ENCODE data around the gene SERPIND1. TPM values are rescaled to one million over a fixed set of nuclear protein-coding genes. Genes with fewer than 3 reads are reported as not detected.
"Not testable (repeated sequence)": the region's sequence is repeated elsewhere in the genome, so short reads cannot be mapped to it uniquely, and the experiment has no call there.

The SERPIND1 gene
- polyA plus RNA-seq, 10 donors: 0.07 to 0.55 (median 0.16) TPM; not detected in 7

DNA sequence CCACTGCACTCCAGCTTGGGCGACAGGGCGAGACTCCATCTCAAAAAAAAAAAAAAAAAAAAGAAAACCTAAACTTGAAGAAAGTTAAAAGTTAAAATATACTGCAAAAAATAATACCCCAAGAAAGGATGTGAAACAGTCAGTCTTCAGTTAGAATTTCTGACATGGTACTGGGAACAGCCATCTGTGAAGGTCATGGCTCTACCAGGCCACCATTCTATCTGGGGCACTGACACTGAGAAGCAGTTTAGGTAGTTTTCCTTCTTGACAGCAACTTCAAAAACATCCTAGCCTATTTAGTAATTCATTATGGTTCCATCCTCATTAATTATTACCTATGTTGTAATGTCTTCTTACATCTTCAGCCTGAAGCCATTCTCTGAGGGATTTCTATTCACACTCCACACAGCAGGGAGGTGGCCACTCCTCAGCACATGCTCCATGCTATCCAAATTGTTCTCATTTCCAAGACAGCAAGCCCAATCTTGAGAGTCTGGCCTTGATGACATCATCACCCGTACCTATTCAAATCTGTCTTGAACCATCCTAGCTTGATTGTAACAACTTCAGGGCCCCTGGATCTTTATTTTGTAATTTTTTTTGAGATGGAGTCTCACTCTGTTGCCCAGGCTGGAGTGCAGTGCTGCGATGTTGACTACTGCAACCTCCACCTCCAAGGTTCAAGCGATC, 38.2 kb downstream of the SERPIND1 start:
- DNase-seq: no peak

DNA sequence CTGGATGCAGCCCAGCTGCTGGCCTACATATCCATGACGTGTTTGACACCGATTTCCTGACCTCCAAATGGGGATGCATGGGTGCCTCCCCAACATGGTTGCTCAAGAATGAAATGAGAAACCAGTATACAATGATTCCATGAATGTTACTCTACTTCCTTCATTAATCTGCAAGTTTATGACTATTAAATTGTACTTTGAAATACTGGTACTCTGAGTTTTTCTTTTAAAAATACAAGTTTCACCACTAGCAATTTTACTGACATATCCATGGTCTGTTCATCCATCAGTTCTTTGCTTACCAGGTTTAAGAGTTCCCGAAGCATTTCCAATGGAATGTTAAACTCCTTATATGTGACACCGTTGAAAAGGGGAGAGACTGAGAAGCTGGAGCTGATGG, 39.1 kb downstream of the SERPIND1 start:
- no peak for DNase-seq

DNA sequence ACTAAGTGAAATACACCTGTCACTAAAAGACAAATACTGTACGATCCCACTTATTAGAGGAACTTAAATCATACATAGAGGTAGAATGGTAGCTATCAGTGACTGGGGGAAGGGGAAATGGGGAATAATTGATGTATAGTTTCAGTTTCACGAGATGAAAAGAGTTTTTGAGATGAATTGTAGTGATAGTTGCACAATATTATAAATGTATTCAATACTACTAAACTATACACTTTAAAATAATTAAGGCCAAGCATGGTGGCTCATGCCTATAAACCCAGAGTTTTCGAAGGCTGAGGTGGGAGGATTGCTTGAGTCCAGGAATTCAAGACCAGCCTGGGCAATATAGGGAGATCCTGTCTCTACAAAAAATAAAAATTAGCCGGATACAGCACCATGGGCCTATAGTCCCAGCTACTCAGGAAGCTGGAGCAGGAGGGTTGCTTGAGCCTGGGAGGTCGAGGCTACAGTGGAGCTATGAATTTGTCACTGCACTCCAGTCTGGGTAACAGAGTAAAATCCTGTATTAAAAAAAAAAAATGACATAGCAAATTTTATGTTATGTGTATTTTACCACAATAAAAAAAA, 40.4 kb downstream of the SERPIND1 start:
- no peak for DNase-seq

DNA sequence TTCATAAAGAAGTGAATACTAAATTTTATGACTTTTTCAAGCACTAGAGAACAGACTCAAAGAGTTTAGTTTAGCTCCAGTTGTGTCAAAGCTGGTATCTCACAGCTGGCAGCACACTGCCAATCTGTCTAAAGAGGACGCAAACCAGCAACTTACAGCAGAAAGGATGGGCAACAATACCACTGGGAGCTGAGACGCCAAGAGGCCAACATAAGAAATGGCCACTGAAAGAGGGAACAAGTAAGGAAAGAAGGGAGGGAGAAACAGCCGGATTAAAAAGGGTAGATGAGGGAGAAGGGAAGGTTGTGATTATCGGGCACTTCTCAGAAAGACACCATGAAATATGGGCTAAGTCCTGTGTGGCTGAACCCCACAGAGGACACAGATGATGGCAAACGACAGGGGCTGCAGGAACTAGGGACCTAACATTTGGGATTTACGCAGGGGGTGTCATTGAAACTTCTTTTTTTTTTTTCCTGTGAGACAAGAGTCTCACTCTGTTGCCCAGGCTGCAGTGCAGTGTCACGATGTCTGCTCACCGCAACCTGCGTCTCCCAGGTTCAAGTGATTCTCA, 41.7 kb downstream of the SERPIND1 start:
- DNase-seq: no peak

DNA sequence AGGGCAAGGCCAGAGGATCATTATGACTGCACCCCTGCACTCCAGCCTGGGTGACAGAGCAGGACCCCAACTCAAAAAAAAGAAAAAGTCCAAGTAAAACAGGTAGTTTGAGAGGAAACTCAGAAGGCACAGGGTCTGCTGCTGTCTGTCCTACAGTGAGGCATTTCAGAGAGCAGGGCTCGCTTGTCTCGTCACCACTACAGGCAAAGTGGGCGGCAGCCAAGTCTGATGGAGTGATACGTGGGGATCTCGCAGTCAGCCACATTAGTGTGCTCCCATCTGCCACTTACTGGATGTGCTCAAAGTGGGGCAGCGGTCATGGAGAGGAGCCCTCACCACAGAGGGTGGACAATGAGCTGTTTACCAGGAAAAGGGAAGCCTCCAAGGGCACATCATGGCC, 42.6 kb downstream of the SERPIND1 start:
- no peak for DNase-seq

DNA sequence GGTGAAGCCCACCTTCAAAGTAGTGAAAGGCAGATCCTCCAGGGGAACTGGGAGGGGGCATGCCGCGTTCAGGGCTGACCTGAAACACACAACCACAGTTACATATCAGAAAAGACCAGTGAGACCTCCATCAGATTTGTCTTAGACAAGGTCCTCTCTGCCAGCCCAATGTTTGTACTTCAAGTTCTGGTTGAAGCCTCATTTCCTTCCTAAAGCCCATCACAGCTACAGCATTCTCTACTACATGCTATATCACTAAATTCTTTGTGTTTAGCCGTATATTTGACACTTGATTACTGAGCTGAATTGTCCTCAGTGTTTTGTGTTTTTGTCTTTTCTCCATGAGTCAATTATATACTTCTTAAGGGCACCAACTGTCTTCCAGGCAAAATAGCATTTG, 44.6 kb downstream of the SERPIND1 start:
- no peak for DNase-seq

DNA sequence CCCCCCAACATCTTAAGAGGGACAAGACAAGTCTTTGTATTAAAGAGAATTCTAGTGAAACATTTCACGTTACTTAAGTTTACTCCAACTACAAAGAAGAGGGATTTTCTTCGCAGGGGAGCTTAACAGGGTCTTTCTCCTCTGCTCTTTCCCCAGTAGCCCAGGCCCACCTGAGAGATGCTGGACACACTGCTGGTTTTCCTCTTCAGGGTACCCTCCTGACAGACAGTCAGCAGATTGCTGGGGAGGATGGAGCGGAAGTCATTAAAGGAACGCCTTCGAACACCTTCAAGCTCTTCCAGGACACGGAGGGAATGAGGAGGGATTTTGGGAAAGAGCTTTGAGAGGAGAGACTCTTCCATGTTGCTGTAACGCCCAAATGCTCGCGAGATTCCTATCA, 45.6 kb downstream of the SERPIND1 start:
- DNase-seq: no peak

DNA sequence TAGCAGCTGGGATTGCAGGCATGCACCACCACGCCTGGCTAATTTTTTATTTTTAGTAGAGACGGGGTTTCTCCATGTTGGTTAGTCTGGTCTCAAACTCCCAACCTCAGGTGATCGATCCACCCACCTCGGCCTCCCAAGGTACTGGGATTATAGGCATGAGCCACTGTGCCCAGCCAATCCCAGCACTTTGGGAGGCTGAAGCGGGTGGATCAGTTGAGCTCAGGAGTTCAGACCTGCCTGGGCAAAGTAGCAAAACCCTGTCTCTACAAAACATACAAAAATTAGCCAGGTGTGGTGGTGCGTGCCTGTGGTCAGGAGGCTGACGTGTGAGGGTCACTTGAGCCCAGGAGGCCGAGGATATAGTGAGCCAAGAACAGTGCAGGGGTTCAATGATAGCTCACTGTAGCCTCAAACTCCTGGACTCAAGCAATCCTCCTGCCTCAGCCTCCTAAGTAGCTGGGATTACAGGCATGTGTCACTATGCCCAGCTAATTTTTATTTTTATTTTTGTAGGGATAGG, 47.9 kb downstream of the SERPIND1 start:
- not testable (repeated sequence) for DNase-seq

DNA sequence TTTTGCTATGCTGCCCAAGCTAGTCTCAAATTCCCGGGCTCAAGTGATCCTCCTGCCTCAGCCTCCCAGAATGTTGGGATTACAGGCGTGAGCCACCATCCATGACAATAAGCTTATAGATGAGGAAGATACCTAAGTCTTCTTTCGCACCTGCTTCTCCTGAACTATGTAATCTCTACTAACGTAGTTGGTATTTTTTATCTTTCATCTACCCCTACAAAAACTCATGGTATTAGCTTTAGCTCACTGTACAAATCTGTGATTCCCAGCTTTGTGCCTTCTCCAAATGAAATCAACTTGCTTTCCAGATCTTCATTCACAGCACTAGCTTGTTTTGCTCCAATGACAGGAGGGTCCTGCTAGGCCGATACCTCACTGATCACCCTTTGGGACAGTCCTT, 48.3 kb downstream of the SERPIND1 start:
- DNase-seq: no peak

DNA sequence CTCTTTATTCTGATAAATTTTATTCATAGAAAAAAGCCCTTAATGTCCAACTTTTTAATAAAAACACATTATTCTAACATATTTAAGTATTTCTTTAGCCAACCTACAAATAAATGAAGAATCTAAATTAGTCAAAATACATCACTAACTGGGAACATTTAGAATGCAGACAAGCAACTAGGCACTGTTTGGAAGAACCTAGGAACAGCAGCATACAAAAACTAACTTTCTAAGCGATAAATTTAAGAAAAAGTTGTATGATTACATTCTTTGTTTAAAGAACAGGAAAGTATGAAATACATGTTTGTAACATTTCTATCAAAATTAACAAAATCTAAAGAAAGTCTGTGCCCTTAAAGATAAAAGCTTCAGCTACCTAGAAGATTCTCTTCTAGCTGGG, 49.4 kb downstream of the SERPIND1 start:
- DNase-seq: no peak

DNA sequence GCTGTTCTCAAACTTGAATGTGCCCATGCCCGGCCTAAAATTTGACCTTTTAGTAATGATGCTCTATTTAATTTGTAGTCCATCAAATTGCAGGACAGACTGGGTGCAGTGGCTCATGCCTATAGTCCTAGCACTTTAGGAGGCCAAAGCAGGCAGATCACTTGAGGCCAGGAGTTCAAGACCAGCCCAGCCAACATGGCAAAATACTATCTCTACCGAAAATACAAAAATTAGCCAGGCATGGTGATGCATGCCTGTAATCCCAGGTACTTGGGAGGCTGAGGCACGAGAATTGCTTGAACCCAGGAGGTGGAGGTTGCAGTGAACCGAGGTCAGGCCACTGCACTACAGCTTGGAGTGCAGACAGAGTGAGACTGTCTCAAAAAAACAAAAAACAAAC, 51.3 kb downstream of the SERPIND1 start:
- not testable (repeated sequence) for DNase-seq

DNA sequence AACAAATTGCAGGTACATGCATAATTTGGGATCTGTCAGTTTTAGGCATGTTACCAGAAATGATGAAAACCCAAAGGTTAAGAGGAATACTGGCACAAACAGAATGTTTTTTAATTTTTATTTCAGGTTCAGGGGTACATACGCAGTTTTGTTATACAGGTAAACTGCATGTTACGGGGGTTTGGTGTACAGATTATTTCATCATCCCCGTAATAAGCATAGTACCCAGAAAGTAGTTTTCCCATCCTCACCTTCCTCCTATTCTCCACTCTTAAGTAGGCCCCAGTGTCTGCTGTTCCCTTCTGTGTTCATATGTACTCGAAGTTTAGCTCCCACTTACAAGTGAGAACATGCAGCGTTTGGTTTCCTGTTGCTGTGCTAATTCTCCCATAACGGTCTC, 51.7 kb downstream of the SERPIND1 start:
- no peak for DNase-seq

DNA sequence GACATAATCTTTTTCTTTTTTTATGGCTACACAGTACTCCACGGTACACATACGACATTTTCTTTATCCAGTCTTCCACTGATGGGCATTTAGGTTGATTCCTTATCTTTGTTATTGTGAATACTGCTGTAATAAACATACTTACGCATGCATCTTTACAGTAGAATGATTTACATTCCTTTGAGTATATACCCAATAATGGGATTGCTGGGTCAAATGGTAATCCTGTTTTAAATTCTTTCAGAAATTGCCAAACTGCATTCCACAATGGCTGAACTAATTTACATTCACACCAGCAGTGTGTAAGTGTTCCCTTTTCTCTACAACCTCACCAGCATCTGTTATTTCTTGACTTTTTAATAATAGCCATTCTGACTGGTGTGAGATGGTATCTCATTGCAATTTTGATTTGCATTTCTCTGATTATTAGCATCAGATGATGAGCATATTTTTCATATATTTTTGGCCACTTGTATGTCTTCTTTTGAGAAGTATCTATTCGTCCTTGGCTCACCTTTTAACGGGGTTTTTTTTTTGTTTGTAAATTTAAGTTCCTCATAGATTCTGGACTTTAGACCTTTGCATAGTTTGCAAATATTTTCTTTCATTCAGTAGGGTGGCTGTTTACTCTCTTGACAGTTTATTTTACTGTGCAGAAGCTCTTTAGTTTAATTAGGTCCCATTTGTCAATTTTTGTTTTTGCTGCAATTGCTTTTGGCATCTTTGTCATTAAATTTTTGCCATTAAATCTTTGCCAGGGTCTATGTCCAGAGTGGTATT, 52.6 kb downstream of the SERPIND1 start:
- DNase-seq: not testable (repeated sequence)

DNA sequence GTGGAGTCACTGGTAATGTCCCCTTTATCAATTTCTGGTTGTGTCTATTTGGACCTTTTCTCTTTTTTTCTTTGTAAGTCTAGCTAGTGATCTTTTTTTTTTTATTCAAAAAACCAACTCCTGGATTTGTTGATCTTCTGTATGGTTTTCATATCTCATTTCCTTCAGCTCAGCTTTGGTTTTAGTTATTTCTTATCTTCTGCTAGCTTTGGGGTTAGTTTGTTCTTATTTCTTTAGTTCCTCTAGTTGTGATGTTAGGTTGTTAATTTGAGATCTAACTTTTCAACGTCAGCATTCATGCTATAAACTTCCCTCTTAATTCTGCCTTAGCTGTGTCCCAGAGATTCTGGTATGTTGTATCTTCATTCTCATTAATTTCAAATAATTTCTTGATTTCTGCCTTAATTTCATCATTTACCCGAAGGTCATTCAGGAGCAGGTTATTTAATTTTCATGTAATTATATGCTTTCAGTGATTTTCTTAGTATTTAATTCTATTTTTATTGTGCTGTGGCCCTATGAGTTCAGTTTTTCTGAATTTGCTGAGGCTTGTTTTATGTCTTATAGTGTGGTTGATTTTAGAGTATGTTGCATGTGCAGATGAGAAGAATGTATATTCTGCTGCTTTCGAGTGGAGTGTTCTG, 55.7 kb downstream of the SERPIND1 start:
- no peak for DNase-seq

DNA sequence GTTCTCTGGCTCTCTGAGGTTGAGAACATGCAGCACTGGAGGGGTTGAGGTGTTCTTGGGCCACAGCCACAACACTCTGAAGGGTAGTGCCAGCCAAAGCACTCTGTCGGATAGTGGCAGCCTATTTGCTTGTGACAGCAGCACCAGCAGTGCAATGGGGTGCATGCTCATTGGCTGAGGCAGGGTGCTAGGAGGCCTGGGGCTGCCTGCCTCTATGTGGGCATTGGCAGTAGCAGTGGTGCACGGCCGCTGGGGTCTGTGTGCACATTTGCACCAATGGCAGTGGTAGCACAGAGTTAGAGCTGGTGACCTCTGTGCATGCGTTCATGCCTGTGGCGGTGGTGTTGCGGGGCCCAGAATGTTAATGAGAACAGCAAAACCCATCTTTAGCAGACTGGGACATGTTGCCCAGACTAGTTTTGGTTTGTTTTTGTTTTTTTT, 59.3 kb downstream of the SERPIND1 start:
- DNase-seq: no peak

DNA sequence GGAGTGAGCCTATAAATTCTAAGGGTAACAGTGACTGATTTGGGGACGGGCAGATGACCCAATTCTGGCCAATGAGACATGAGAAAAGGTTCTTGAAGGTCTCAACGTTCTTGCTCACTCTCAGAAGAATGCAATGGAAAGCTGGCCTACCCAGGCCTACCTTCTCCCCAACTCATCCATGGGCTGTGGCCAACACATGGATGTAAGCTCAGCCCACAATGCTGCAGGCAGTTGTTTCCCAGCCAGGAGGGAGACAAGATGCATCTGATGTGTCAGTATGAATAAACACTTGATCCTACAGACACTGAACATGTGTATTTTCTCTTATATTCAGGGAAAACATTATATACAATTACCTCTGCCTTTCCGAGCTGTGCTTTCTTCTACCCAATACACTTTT, 60.3 kb downstream of the SERPIND1 start:
- DNase-seq: no peak

DNA sequence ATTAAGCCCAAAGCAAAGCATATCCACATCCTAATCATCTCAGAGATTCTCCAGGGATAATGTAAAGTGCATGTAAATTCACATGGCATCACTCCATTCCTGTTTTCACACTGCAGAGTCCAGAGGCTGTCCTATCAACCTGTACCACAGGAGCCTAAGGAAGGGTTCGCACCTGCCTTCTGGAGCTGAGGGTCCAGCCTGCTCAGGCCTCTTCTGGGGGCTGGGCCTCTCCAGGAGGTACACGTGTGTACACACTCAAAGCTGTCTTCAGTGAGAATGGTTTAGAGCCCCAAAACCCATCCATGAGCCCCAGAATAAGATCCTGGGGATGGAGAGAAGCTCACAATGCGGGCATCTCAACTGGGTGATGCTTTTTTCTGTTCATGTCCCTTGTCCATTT, 60.8 kb downstream of the SERPIND1 start:
- no peak for DNase-seq
